GM12878 (cell line): ENCODE measurements around the gene PTRH2. TPM values are rescaled to one million over a fixed set of nuclear protein-coding genes. Genes with fewer than 3 reads are reported as not detected.

ENCODE experiments used
- BRCA1 ChIP-seq: IDR thresholded peaks from 2 replicates; pipeline ENCODE4 v1.6.1; 2011; ENCODE audit warnings: low read depth, low read length, improper control_type of control experiment
- CBX3 ChIP-seq: fragments of 200-600 bp; sonication (generic); IDR thresholded peaks from 2 replicates; pipeline ENCODE4 v1.6.1; 2016; ENCODE audit warnings: low read depth, borderline replicate concordance
- CBX5 ChIP-seq: sonication (generic); IDR thresholded peaks from 2 replicates; pipeline ENCODE4 v1.6.1; 2016; ENCODE audit warnings: low read depth, moderate library complexity, mild to moderate bottlenecking, inconsistent platforms
- CREM ChIP-seq: IDR thresholded peaks from 2 replicates; pipeline ENCODE4 v1.6.1; 2014; ENCODE audit warnings: antibody characterized with exemption, low read depth
- NRF1 ChIP-seq: conservative IDR thresholded peaks from 2 replicates; pipeline ENCODE4 v1.6.1; 2011; ENCODE audit warnings: mild to moderate bottlenecking, low read depth, low read length, improper control_type of control experiment
- POU2F2 ChIP-seq: IDR thresholded peaks from 3 replicates; pipeline ENCODE4 v1.6.1; 2011; ENCODE audit warnings: low read depth, mild to moderate bottlenecking, low read length, borderline replicate concordance
- SMAD1 ChIP-seq: fragments of 450-650 bp; IDR thresholded peaks from 2 replicates; pipeline ENCODE4 v1.6.1; 2018; ENCODE audit warnings: mild to moderate bottlenecking, low read depth; ENCODE audit not compliant: partially characterized antibody
- STAT1 ChIP-seq: fragments of 450-650 bp; conservative IDR thresholded peaks from 2 replicates; pipeline ENCODE4 v1.6.1; 2014; ENCODE audit warnings: antibody characterized with exemption, mild to moderate bottlenecking
- WRNIP1 ChIP-seq: IDR thresholded peaks from 2 replicates; pipeline ENCODE4 v1.6.1; 2011; ENCODE audit warnings: low read depth, low read length, improper control_type of control experiment, borderline replicate concordance
- ZNF217 ChIP-seq: fragments of 450-650 bp; IDR thresholded peaks from 2 replicates; pipeline ENCODE4 v1.6.1; 2017; ENCODE audit warnings: antibody characterized with exemption, mild to moderate bottlenecking
- ZNF24 ChIP-seq: fragments of 450-650 bp; IDR thresholded peaks from 2 replicates; pipeline ENCODE4 v1.6.1; 2017; ENCODE audit warnings: antibody characterized with exemption, mild to moderate bottlenecking
- ZSCAN29 ChIP-seq: fragments of 450-650 bp; IDR thresholded peaks from 2 replicates; pipeline ENCODE4 v1.6.1; 2017; ENCODE audit warnings: mild to moderate bottlenecking, moderate library complexity
- polyA plus RNA-seq, 11 experiments: library from polyadenylated mRNA; depleted of rRNA in 4 of 11; unstranded in 6 of 11; stranded (reverse) in 5 of 11; fragments of >200 nt; fragmentation: Nextera tagmentation in 4 of 11; fragmentation: Illumina TruSeq in 1 of 11; extraction: Ambion mirVana in 4 of 11; extraction: Trizol in 1 of 11; gene quantifications; 1 replicate in 1 of 11; 2 replicates in 10 of 11; pipeline versions ENCODE4 v1.2.1 to v1.2.3, GENCODE V29; 2011 to 2016; ENCODE audit warnings: inconsistent platforms in 2 of 11, missing spikeins in 2 of 11, low read depth in 1 of 11
- total RNA-seq, 4 experiments: library from RNA; depleted of rRNA in 3 of 4; stranded (reverse); fragments of >200 nt in 3 of 4; fragmentation: Illumina TruSeq in 1 of 4; extraction: Trizol in 1 of 4; gene quantifications; 2 replicates each; pipeline versions ENCODE4 v1.2.1 to v1.2.3, GENCODE V29; 2013 to 2021
- TF ChIP-seq, protein P1 (sequence below): fragments of 450-650 bp; formaldehyde crosslinking; IDR thresholded peaks from 2 replicates; pipeline ENCODE4 v1.4.0; 2022; ENCODE audit warnings: mild to moderate bottlenecking, moderate library complexity
- TF ChIP-seq, protein P2 (sequence below), 3 experiments: IDR thresholded peaks in 2 of 3; conservative IDR thresholded peaks in 1 of 3; 2 replicates each; pipeline ENCODE4 v1.5.1; 2011; ENCODE audit warnings: low read depth in 3 of 3, low read length in 3 of 3, mild to moderate bottlenecking in 3 of 3, control low read depth in 2 of 3, moderate library complexity in 2 of 3, inconsistent platforms in 1 of 3, mixed read lengths in 1 of 3; ENCODE audit not compliant: control insufficient read depth in 2 of 3, insufficient read depth in 1 of 3; ENCODE audit errors: extremely low read depth in 1 of 3
- TF ChIP-seq, protein P3 (sequence below): fragments of 150-350 bp; IDR thresholded peaks from 2 replicates; pipeline ENCODE4 v1.6.1; 2016; ENCODE audit warnings: low read depth, low read length
- TF ChIP-seq, protein P4 (sequence below): fragments of 150-350 bp; IDR thresholded peaks from 2 replicates; pipeline ENCODE4 v1.6.1; 2014; ENCODE audit warnings: mild to moderate bottlenecking, low read depth, low read length
- TF ChIP-seq, protein P5 (sequence below): fragments of 450-650 bp; IDR thresholded peaks from 2 replicates; pipeline ENCODE4 v1.6.1; 2017; ENCODE audit warnings: borderline replicate concordance

Gene PTRH2
- total and polyA plus RNA-seq, 10 of the 15 experiments (the other 5 are each of a cell fraction or from before 2014, with no cell fraction given) = 37.7 to 156 (median 63.4) TPM

DNA sequence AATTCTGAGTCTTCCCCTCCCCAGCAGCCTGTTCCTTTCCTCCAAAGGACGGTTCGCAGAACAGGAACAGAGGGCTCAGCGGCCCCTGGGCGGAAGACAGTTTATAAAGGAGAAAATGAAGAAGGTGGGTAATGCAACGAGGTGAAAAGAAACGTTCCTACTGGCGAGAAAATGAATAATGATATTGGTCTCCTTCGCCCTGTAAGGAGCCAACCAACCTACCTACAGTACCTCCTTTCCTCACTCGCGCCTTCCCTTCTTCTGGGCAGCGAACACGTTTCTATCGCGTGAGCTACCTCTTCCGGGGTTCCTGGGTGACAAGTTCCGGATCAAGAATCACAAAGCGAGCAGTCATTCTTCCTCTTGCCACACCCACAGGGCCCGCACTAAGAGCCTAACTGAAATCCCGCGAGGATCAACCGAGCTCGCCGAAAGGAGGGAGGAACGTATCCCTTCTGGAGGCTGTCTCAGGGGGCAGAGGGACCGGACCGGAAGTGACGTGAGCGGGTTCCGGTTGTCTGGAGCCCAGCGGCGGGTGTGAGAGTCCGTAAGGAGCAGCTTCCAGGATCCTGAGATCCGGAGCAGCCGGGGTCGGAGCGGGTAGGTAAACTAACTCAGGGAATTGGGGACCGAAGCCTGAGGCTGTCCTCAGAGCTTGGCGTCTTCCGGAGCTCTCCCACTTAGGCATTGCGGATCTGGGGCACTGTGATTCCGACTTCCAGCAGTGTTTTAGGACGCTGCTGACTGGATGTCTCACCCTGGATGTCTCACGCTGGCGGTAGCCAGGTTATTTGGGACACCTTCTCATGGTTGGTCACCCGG is at the start of gene PTRH2, which contains the start of gene VMP1 (continued):
- TF ChIP-seq, protein P1, sequence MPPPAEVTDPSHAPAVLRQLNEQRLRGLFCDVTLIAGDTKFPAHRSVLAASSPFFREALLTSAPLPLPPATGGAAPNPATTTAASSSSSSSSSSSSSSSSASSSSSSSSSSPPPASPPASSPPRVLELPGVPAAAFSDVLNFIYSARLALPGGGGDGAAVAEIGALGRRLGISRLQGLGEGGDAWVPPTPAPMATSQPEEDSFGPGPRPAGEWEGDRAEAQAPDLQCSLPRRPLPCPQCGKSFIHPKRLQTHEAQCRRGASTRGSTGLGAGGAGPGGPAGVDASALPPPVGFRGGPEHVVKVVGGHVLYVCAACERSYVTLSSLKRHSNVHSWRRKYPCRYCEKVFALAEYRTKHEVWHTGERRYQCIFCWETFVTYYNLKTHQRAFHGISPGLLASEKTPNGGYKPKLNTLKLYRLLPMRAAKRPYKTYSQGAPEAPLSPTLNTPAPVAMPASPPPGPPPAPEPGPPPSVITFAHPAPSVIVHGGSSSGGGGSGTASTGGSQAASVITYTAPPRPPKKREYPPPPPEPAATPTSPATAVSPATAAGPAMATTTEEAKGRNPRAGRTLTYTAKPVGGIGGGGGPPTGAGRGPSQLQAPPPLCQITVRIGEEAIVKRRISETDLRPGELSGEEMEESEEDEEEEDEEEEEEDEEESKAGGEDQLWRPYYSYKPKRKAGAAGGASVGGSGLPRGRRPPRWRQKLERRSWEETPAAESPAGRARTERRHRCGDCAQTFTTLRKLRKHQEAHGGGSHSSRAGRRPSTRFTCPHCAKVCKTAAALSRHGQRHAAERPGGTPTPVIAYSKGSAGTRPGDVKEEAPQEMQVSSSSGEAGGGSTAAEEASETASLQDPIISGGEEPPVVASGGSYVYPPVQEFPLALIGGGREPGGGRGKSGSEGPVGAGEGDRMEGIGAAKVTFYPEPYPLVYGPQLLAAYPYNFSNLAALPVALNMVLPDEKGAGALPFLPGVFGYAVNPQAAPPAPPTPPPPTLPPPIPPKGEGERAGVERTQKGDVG (CRISPR knock-in tag) = no peak
- TF ChIP-seq NRF1 (no peak), SMAD1 (no peak), ZNF217 (no peak), CBX5 (no peak), STAT1 (no peak), POU2F2 (peak; percentile 71; the same call in 2 of the 3 replicates), BRCA1 (peak; percentile 78), WRNIP1 (no peak; the same call in 1 of the 2 replicates), CREM (peak; percentile 96), CBX3 (no peak), ZSCAN29 (no peak), ZNF24 (no peak)
- TF ChIP-seq, protein P2, sequence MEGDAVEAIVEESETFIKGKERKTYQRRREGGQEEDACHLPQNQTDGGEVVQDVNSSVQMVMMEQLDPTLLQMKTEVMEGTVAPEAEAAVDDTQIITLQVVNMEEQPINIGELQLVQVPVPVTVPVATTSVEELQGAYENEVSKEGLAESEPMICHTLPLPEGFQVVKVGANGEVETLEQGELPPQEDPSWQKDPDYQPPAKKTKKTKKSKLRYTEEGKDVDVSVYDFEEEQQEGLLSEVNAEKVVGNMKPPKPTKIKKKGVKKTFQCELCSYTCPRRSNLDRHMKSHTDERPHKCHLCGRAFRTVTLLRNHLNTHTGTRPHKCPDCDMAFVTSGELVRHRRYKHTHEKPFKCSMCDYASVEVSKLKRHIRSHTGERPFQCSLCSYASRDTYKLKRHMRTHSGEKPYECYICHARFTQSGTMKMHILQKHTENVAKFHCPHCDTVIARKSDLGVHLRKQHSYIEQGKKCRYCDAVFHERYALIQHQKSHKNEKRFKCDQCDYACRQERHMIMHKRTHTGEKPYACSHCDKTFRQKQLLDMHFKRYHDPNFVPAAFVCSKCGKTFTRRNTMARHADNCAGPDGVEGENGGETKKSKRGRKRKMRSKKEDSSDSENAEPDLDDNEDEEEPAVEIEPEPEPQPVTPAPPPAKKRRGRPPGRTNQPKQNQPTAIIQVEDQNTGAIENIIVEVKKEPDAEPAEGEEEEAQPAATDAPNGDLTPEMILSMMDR (IDR thresholded peaks at IDR 0.05 in 2 of 3, conservative IDR thresholded peaks at IDR 0.05 in 1 of 3; ENCODE audit: control insufficient read depth in 2 of 3, extremely low read depth in 1 of 3, insufficient read depth in 1 of 3, low read depth in 3 of 3, low read length in 3 of 3) = no peak
- TF ChIP-seq, protein P3, sequence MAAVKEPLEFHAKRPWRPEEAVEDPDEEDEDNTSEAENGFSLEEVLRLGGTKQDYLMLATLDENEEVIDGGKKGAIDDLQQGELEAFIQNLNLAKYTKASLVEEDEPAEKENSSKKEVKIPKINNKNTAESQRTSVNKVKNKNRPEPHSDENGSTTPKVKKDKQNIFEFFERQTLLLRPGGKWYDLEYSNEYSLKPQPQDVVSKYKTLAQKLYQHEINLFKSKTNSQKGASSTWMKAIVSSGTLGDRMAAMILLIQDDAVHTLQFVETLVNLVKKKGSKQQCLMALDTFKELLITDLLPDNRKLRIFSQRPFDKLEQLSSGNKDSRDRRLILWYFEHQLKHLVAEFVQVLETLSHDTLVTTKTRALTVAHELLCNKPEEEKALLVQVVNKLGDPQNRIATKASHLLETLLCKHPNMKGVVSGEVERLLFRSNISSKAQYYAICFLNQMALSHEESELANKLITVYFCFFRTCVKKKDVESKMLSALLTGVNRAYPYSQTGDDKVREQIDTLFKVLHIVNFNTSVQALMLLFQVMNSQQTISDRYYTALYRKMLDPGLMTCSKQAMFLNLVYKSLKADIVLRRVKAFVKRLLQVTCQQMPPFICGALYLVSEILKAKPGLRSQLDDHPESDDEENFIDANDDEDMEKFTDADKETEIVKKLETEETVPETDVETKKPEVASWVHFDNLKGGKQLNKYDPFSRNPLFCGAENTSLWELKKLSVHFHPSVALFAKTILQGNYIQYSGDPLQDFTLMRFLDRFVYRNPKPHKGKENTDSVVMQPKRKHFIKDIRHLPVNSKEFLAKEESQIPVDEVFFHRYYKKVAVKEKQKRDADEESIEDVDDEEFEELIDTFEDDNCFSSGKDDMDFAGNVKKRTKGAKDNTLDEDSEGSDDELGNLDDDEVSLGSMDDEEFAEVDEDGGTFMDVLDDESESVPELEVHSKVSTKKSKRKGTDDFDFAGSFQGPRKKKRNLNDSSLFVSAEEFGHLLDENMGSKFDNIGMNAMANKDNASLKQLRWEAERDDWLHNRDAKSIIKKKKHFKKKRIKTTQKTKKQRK = no peak
- TF ChIP-seq, protein P4, sequence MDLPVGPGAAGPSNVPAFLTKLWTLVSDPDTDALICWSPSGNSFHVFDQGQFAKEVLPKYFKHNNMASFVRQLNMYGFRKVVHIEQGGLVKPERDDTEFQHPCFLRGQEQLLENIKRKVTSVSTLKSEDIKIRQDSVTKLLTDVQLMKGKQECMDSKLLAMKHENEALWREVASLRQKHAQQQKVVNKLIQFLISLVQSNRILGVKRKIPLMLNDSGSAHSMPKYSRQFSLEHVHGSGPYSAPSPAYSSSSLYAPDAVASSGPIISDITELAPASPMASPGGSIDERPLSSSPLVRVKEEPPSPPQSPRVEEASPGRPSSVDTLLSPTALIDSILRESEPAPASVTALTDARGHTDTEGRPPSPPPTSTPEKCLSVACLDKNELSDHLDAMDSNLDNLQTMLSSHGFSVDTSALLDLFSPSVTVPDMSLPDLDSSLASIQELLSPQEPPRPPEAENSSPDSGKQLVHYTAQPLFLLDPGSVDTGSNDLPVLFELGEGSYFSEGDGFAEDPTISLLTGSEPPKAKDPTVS = no peak
- TF ChIP-seq, protein P5, sequence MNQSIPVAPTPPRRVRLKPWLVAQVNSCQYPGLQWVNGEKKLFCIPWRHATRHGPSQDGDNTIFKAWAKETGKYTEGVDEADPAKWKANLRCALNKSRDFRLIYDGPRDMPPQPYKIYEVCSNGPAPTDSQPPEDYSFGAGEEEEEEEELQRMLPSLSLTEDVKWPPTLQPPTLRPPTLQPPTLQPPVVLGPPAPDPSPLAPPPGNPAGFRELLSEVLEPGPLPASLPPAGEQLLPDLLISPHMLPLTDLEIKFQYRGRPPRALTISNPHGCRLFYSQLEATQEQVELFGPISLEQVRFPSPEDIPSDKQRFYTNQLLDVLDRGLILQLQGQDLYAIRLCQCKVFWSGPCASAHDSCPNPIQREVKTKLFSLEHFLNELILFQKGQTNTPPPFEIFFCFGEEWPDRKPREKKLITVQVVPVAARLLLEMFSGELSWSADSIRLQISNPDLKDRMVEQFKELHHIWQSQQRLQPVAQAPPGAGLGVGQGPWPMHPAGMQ = peak; percentile 66; the same call in 1 of the 2 replicates
